Activated CD8-positive, alpha-beta memory T cell treated with anti-CD3 and anti-CD28 coated beads, Interleukin-2, amount 50 U/mL, for 24 hours (primary cell): ENCODE measurements around the gene BAD.

ENCODE experiments used
- DNase-seq: peaks from one replicate; pipeline ENCODE4 v3.0.0-alpha.2; 2020; ENCODE audit errors: extremely low read depth

Gene BAD

DNA sequence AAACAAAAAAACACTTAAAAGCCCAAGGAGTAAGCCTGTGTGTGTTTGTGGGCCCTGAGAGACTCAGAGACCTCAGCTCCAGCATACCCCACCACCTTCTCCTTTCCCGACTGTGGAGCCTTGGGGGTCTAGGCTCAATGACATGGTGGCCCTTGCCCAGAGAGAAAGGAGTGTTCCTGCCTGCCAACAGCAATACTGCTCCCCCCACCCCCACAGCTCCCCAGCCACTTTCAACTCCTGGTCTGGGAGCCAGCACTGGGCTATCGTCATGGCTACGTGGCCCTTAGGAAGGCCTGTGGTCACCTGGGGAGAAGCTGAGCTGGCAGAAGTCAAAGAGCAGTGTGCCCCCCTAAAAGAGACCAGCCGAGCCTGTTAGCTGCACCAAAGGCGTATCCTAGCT is 40.4 kb downstream of the BAD start:
- DNase-seq, result no peak

DNA sequence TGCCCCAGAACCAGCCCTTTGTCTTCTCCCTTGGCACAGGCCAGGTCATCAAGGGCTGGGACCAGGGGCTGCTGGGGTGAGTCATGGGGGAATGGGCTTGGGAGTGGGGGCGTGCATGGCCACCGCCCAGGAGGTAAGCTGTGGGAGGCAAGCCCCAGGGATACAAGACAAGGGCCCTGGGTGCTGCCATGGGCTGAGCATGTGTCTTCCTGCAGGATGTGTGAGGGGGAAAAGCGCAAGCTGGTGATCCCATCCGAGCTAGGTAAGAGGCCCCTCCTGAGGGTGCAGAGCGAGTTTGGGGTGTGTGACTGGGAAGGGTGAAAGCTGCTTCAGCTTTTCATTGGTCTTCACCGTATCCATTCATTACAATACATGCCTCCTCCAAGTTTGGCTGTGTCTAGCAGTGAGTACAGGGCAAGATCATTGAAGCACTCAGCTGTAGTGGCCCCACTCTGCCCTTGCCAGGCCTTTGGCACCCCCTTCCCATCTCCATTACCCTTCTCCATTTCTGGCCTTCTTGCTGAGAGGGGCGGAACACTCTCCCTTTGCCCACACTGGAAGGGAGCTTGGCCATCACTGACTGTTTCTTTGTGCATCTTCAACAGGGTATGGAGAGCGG is 41.1 kb downstream of the BAD start:
- DNase-seq, result no peak

DNA sequence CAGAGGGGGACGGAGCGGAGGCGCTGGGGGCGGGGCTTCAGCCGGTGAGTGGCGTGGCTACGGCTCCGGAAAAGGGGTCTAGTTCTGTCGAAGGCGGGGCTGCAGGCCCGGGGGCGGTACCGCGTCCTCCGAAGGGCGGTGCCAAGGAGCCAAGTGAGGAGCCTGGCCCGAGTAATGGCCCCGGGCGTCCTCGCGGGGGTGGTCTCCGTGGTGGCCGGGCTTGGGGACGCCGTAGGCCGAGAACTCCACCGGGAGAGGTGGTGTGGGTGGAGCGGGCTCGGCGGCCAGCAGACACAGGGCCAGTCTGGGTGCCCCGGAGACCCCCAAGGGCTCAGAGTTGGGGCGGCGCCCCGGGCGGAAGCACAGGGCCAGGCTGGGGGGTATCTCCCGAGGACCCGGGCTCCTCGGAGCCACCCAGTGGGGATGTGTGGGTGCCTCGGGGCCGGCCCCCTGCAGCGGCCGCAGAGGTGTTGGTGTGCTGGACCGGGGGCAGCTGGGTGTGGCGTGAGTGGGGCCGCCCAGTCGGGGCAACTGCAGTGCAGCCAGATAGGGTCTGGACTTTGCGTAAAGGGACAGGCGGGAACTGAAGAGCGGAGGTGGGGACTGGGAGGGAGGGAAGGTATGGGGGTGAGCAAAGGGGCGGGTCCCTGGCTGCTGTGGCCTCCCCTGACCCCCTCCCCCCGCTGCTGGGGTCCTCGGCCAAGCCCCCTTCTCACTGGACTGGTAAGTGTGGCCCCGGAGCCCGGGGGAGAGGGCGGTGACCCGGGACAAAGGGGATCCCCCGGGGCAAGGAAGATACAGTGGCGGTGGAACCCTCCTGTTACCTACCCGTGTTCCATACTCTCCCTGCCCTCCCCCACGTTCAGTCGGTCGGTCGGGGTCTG is 42.7 kb downstream of the BAD start:
- DNase-seq, result no peak

DNA sequence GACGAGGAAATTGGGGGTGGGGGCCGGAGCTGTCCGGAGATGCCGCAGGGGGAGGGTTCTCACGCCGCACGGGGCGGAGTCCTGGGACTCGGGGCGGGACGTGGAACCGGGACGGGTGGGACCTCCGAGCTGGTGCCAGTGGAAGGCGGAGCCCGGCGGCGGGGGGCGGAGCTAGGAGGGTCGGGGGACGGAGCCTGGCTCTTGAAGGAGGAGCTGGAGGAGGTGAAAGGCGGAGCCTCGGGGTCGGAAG is 43.3 kb downstream of the BAD start:
- DNase-seq, result peak; percentile 98

DNA sequence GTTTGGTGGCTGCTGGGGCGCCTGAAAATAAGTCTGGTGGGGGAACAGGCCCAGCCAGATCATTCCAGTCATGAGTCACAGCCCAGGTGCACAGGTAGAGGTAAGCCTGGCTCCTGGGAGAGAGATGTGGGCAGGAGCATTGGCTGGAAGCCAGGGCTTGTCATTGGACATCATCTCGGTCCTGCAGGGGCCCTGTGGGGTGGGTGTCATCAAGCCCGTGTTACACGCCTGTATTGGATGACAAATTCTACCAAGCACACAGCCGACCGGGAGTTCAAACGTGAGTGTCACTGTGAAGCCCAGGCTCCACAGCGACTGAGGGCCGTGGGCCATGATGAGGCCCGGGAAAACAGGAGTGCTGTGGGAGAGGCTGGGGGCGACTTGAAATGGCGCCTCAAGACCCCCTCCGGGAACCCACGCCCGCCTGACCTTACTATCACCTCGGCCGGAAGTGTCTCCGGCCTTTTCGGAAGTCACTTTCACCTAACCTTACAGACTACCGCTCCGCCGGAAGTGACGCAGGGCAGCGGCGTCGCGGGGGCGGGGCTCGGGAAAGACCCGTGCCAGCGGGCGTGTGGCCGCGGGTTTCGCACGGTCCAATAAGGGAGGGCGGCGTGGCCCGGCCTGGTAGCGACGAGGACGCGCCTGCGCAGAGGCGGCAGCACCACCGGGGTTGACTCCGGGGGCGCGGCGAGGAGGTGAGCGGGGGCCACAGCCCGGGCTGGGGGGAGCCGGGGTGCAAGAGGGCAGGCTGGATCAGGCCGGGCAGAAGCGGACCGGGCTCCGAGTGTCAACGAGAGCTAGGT is 43.8 kb downstream of the BAD start, which contains the start of gene FKBP2:
TSS of gene FKBP2 (plus strand) at position 661 of the 806 bp plus-strand sequence. CDS start 1,293 bp downstream, outside the sequence.
- peak; percentile 86 for DNase-seq

DNA sequence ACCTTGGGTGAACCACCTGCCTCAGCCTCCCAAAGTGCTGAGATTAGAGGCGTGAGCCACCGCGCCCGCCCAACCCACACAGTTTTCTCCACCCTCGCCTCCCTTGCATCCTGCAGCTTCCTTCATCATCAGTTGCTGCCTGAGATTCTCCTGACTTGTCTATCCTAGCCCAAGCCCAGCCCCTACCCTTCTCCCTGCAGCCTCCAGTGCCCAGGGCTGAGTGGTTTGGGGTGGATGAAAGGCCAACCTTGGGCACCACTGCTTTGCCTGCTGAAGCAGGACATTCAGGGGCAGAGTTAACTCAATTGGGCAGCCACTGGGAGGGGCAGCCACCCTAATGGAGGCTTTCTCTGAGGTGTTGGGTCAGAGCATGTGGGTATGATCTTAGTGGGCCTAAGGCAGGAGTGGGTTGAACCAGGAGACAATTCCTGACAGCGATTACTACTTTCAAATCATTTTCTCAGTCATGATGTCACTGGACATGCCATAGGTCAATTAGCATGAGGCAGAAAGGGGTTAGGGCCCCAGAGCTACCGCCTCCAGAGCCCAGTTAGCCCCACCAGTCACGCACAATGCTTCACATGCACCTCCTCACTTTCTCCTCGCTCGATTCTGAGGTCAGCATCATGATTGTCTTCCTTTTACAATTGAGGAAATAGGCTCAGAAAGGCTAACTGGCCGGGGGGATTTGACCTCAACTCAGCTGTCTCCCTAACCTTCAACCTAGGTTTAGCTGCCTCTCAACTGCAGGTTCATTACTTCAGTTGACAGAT is 44.6 kb downstream of the BAD start:
- DNase-seq, result no peak

DNA sequence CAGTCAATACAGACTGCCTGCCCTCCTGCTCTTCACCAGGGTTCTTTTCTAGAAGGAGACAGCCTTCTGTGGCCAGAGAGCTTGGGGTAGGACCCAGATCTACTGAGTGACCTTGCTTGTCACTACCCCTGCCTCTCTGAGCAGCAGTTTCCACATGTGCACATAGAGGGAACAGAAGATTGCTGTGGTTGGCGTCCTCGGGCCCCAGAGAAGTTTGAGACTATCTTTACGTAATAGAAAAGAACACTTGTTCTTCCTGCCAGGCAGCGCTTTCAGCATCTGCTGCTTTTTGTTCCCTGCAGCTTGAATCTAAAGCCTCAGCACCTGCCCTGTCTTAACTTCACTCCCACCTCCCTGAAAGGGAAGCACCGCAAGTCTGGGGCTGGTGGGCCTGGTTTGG is 45.5 kb downstream of the BAD start:
- DNase-seq, result no peak

DNA sequence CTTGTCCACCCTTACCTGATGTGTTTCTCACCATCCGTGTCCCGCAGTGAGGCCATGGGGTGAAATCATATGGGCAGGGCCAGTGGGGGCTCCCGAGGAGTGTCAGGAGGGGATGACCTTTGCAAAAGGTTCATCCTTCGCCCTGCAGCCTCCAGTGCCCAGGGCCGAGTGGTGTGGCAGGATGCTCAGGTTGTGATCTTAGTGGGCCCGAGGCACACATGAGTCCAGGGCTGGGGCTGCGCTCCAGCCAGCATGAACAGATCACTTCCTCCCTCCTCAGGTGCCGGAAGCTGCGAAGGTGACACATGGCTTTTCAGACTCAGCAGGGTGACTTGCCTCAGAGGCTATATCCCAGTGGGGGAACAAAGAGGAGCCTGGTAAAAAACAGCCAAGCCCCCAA is 46.4 kb downstream of the BAD start:
- no peak for DNase-seq

DNA sequence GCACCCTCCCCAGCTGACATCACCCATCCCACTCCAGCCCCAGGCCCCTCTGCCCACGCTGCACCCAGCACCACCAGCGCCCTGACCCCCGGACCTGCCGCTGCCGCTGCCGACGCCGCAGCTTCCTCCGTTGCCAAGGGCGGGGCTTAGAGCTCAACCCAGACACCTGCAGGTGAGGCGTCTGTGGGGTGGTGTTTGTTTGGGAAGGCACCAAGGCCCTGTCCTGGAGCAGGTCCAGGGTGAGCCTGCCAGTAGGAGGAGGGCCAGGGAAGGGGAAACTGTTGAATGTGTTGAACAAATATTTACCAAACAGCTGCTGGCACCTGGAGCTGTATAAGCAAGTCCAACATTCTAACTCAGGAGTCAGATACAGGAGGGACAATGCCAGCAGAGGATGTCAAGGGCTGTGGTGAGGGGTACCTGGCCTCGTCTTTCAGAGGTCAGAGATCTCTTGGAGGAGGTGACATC is 46.9 kb downstream of the BAD start:
- DNase-seq, result no peak

DNA sequence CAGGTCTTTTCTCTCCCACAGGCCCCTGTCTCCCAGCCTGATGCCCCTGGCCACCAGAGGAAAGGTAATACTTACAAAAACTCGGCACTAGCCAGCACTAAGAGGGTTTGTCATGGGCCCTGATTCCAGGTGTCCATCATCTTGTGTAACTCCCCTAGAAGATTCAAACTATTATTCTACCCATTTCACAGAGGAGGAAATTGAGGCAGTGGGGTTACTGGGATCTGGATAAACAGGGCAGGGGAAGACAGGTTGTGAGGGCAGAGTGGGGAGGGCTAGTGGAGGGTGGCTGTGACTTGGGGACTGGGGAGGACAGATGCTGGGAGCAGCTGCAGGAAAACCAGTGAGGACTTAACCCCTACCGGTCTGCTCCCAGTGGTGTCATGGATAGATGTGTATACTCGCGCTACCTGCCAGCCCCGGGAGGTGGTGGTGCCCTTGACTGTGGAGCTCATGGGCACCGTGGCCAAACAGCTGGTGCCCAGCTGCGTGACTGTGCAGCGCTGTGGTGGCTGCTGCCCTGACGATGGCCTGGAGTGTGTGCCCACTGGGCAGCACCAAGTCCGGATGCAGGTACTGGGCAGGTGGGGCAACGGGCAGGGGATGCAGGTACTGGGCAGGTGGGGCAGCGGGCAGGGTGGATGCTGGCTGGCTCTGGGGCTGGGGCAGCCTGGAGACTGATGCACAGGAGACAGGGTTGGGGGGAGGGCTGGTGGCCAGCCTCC is 48.9 kb downstream of the BAD start:
- DNase-seq, result no peak

DNA sequence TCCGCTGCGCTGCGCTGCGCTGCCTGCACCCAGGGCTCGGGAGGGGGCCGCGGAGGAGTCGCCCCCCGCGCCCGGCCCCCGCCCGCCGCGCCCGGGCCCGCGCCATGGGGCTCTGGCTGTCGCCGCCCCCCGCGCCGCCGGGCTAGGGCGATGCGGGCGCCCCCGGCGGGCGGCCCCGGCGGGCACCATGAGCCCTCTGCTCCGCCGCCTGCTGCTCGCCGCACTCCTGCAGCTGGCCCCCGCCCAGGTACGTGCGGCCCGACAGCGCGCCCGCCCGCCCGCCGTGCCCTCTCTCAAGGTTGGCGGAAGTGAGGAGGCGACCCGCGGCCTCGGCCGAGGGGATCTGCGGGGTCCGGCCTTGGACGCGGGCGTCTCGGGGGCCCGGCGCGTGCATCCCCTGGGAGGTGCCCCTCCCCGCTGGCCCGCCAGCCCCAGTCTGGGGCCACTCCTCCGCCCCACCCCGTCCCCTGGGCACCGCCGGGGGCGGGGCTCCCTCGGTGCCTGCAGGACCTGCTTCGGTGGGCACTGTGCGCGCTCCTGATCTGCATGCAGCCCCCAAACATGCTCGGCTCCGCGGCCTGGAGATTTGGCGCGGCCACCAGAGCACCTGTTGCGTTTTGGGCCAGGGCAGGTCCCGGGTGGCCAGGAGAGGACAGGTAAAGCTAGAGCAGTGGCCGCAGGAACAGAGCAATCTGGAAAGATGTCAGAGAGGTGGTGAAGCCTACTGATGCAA is 49.7 kb downstream of the BAD start:
- DNase-seq, result no peak

DNA sequence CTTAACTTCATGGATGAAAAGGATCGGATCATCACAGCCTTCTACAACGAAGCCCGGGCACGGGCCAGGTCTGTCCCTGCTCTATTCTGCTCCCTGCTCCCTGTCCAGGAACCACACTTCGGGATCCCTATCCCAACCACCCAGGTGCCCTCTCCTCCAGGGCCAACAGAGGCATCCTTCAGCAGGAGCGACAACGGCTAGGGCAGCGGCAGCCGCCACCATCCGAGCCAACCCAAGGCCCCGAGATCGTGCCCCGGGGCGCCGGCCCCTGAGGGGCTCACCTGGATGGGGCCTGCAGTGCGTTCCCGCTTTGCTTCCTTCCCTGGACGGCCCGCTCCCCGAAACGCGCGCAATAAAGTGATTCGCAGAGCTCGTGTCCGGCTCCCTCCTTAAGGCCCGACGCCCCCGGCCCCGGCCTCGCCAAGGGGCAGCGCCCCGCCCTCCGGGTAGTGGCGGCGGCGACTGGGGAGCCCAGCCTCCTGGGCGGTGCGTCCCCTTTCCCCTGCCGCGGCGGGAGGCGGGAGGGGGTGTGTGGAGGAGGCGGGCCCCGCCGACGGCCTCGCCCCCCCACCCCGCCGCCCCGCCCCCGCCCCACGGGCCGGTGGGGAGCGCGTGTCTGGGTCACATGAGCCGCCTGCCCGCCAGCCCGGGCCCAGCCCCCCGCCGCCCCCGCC is 50.4 kb downstream of the BAD start, which contains the start of gene VEGFB:
TSS of gene VEGFB (plus strand) at position 672 of the 674 bp plus-strand sequence. CDS start 250 bp downstream, outside the sequence.
- DNase-seq, result no peak

DNA sequence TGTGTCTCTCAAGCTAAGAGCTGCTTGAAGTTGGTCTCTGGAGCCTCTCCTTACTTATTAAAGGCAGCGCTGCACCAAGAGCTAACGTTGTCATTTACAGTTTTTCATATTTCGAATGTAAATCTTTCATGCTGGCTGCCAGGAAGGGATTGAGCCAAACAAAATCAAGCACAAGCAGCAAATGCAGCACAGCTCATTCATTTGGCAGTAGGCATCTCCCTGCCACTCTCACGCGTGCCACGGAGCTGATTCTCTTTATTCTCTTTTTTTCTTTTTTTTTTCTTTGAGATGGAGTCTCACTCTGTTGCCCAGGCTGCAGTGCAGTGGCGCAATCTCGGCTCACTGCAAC is 51.5 kb downstream of the BAD start:
- DNase-seq, result no peak

DNA sequence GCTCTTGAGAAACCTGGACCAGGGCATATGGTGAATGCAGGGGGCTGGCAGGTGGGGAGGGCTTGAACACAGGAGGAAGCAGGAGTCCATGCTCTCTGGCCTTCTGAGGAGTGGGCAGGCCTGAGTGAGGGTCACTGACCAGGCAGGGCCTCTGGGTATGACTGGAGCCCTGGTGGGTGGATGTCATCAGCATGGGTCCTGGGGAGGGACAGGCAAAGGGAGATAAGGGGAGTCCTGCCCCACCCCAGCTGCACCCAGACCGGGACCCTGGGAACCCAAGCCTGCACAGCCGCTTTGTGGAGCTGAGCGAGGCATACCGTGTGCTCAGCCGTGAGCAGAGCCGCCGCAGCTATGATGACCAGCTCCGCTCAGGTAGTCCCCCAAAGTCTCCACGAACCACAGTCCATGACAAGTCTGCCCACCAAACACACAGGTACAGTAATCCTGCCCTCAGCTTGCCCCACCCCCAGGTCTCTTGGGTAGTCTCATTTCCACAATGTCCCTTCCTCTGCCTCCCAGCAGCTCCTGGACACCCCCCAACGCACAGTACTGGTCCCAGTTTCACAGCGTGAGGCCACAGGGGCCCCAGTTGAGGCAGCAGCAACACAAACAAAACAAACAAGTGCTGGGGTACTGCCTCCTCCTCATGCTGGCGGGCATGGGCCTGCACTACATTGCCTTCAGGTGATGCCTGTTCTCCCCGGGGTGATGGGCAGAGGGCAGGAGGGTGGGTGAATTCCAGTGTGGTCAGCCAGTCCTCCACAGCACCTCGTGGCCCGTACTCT is 52.1 kb downstream of the BAD start:
- DNase-seq, result no peak

DNA sequence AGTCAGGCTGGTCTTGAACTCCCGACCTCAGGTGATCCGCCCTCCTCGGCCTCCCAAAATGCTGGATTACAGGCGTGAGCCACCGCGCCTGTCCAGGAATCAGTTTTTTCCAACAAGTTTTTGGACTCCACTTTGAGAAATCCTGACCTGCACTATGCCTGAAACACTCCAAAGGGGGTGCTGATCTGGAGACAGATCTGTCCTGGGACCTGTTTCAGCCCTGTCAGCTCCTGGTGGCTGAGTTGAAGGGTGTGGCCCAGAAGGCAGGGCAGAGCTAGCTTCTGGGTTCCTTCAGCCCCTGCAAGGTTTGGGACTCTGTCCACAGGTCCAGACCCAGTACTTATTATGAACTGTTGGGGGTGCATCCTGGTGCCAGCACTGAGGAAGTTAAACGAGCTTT is 52.9 kb downstream of the BAD start:
- DNase-seq, result no peak

DNA sequence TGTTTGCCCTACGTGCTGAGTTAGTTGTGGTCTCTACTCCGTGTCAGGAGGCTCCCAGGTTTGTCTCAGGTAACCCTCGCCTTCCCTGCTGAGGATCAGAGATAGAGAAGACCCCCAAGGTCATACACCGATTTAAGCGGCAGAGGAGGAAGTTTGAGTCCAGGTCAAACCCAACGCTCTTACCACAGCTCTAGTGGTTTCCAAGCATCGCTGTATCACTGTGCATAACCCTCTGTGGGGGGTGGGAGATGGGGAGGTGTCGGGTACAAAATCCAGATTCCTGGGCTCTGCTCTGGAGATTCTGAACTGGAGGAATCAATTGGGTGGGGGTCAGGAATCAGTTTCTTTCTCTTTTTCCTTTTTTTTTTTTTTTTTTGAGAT is 53.5 kb downstream of the BAD start:
- DNase-seq, result no peak

DNA sequence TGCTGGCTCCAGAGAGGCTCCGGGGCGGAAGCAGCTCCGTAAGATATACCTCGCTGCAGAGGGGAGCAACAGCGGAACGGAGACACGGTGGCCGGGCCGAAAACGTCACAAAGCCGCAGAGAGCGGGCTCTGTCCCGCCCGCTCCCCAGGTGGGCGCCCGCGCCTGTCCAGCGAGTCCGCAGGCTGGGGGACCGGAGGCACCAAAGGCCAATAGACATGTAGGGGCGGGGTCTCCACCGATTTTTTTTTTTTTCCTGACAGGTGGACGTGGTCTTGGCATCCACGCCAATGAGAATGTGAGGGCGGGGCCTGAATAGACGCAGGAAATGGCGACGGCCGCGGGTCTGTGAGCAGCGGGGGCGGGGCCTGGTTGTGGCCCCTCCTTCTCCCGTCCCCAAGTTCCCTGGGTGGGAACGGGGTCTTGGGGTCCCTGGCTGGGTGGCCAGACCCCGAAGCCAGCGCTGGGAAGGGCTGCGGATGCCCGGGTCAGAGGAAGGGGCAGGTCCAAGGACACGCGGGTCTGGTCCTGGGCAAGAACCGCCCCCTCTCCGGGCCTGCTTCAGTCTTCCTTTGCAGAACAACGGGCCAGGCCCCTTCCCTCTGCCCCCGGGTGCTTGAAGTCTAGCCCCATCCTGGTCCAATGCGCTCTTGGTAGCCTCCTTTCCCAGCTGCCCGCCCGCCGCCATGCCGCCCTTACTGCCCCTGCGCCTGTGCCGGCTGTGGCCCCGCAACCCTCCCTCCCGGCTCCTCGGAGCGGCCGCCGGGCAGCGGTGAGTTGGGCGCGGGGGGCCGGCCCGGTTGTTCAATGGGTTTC is 54.1 kb downstream of the BAD start, which contains the start of gene DNAJC4:
TSS of gene DNAJC4 (plus strand) at position 378 of the 814 bp plus-strand sequence. CDS start at position 685, 307 bp downstream.
- DNase-seq, result peak; percentile 79

DNA sequence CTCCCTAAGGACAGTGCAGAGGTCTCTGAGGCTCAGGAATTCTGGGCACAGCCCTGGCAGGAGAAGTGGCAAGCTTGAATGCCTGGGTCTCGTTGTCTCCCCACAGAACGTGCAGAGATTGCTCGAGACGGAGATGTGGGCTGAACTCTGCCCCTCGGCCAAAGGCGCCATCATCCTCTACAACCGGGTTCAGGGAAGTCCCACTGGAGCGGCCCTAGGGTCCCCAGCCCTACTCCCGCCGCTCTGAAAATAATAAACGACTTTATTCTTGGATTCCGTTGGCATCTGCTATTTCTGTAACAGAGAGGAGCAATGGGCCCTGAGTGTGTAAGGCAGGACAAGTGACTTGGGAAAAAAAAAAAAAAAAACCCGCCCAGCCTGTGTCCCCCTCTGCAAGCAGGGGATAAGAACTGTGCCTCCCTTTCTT is 54.7 kb downstream of the BAD start:
- DNase-seq, result no peak
